ENCODE data around the gene PSMD2.
A peak's percentile ranks its signal among the peaks of the same experiment; 100 is the strongest.

The PSMD2 gene

DNA sequence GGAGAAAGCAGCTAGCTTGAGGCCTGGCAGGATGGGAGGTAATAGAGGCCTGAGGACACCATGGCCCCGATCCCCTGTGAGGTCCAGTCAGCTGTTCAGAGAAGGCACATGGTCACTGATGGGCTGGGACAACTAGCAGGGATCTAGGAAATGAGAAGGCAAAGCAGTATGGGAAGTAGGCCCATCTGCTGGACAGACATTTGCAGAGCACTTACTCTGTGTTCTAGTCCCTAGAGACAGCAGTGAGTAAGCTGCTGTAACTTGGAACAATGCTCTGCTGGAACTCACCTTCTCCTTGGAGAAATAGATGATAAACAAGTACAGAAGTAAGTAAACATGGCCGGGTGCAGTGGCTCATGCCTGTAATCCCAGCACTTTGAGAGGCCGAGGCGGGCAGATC lies 16.1 kb upstream of the PSMD2 start:
- no peak for DNase-seq (ENCODE audit: low read depth)

DNA sequence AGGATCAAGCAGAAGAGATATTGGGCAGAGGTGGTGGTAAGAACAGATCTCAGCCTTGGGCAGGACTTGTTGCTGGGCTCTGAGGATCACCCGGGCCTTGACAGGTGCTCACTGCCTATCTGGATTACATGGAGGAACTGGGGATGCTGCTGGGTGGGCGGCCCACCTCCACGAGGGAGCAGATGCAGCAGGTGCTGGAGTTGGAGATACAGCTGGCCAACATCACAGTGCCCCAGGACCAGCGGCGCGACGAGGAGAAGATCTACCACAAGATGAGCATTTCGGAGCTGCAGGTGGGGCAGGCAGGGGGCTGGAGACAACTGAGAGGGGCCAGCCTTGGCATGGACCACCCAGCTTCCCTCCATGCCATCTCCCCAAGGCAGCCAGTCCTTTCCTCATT lies 15.4 kb upstream of the PSMD2 start:
- DNase-seq (ENCODE audit: low read depth): no peak

DNA sequence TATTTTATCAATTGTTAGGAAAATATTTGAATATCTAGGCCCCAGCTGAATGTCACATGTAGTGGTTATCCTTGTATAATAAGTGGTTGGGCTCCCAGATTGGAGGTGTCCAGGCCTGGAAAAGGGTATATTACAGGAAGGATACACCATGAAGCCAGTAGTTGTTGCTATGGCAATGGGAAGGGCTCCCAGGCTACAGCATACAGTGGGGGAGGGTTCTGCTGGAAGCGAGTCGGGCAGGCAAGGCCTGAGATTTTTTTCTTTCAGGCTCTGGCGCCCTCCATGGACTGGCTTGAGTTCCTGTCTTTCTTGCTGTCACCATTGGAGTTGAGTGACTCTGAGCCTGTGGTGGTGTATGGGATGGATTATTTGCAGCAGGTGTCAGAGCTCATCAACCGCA lies 14.3 kb upstream of the PSMD2 start:
- no peak for DNase-seq (ENCODE audit: low read depth)

DNA sequence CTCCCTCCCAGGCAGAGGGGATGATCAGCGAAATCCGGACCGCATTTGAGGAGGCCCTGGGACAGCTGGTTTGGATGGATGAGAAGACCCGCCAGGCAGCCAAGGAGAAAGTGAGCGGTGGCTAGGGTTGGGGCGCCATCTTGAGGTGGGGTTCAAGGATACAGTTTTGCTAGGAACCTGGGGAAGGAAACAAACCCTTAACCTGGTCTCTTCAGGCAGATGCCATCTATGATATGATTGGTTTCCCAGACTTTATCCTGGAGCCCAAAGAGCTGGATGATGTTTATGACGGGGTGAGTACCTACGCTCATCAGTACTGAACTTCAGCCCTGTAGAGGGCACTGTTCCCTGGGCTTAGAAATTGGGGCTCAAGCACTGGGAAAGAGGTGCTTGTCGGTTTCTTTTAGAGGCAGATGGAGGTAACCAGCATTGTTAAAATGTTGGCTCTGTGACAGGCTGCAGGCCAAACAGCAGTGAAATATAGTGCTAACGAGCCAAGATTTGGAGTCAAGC lies 9.6 kb upstream of the PSMD2 start:
- peak; percentile 60 for DNase-seq (ENCODE audit: low read depth)

DNA sequence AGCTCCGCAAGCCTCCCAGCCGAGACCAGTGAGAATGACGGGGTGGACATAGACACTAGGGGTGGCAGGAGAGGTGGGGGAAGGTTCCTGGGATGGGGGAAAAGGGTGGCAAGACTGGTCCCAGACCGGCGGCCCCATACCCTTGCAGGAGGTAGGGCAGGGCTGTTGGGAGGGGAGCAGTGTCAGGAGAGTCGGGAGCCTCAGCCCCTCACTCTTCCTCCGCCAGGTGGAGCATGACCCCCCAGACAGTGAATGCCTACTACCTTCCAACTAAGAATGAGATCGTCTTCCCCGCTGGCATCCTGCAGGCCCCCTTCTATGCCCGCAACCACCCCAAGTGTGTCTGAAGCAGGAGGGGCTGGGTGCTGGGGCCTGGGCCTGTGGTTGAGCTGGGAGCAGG lies 8.7 kb upstream of the PSMD2 start:
- no peak for DNase-seq (ENCODE audit: low read depth)

DNA sequence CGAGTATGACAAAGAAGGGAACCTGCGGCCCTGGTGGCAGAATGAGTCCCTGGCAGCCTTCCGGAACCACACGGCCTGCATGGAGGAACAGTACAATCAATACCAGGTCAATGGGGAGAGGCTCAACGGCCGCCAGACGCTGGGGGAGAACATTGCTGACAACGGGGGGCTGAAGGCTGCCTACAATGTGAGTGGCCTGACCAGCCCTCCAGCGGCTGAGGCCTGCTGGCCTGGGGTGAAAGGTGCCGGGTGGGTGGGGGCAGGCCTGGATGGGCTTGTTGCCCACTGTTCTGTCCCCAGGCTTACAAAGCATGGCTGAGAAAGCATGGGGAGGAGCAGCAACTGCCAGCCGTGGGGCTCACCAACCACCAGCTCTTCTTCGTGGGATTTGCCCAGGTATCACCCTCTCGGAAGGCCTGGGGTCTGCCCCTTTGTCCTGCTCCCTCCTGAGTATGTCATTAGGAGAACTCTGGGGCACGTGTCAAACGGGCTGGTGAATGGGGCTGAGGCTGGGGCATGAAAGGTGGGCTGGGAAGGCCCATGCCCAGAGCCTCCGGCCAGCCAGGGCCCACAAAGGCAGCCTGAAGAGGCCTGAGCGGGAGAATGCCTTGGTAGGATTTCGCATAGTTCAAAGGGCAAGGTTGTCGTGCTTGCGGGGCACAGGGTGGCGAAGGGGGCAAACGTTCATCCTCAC lies 7.8 kb upstream of the PSMD2 start:
- no peak for DNase-seq (ENCODE audit: low read depth)

DNA sequence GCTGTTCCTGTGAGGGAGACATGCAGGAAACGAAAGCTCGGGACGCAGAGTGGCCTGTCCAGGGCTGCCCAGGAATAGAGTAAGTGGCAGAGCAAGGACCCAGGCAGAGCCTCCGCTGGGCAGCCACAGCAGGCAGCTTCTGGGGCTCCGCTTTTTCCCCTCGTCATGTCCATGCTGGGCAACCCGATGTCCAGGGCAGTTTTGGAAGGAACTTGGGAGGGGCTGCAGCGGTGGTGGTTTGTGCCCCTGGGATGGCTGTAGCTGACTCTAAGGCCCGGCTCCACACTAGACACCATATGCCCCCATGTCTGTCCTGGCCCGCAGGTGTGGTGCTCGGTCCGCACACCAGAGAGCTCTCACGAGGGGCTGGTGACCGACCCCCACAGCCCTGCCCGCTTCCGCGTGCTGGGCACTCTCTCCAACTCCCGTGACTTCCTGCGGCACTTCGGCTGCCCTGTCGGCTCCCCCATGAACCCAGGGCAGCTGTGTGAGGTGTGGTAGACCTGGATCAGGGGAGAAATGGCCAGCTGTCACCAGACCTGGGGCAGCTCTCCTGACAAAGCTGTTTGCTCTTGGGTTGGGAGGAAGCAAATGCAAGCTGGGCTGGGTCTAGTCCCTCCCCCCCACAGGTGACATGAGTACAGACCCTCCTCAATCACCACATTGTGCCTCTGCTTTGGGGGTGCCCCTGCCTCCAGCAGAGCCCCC lies 7.1 kb upstream of the PSMD2 start:
- no peak for DNase-seq (ENCODE audit: low read depth)

DNA sequence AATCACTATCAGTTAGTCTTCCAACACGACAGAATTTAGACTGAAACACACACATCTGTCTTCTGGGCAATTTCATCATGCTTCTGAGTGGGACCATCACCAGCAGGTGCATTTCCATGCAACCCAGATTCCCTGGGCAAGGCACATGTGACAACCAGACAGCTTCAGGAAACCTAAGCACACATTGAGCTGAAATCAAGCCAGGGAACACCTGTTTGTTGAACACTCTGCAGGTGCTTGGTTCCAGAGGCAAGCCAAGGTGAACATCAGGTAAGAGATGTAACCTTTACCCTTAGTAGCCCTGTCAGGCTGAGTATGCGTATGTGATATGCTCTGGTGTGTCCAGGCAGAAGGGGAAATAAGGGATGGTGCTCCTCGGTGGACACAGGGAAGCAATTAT lies 3.3 kb upstream of the PSMD2 start:
- DNase-seq (ENCODE audit: low read depth): no peak

DNA sequence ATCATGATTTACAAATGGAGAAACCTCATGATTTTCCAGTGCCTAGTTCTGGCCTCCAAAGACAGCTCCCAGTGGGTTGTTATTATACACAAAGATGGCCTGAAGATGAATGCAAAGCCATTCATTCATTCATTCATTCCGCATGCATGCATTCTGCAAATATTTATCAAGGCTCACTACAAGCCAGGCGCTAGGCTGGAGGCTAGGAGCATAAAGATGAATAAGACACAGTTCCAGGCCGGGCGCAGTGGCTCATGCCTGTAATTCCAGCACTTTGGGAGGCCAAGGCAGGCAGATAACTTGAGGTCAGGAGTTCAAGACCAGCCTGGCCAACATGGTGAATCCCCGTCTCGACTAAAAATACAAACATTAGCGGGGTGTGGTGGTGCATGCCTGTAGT lies 2.4 kb upstream of the PSMD2 start:
- DNase-seq (ENCODE audit: low read depth): no peak

DNA sequence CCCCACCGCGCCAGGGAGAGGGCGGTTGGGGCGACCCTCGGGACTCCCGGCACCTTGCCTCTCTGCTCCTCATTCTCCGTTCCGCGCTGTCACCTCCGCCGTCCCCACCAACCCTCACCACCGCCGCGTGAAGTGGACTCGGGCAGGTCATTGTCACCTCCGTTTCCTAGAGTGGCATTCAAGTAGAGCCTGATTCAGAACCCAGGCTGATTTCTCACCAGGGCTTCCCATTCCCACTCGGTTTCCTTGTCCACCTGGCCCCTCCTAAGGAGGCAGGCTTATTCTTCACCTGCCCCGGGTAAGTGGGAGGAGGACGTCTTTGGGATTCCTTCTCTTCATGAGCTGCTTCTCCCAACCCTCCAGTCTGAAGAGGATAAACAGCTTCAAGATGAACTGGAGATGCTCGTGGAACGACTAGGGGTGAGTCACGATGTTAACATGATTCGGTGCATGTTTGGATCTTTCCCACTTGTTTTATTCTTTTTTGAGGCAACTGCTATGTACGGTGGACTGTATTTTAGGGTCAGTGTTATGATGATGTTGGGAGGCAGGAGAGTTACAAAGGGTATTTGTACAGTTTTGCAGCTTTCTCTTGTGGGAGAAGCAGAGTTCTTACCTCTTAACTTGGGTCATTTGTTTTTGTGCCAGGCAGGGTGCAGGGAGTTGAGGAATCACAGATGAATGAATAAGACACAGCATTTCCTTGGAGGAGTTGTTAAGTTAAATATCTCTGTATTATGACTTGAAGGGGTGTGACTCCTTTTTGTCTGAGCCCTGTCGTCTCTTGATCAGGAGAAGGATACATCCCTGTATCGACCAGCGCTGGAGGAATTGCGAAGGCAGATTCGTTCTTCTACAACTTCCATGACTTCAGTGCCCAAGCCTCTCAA lies 692 bp downstream of the PSMD2 start:
- DNase-seq (ENCODE audit: low read depth): no peak

DNA sequence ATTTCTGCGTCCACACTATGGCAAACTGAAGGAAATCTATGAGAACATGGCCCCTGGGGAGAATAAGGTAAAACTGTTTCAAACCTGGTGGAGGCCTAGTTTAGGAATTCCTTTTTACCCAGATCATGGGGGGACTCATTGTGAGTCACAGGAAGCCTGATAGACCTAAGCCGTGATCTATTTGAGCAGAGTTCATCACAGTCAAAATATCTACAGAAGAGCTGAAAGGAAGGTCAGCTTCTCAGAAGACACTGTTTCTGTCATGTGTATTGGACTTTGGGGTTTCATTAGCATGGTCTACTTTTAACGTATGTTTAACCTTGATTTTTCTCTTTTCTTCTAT lies 1.3 kb downstream of the PSMD2 start:
- DNase-seq (ENCODE audit: low read depth): no peak

DNA sequence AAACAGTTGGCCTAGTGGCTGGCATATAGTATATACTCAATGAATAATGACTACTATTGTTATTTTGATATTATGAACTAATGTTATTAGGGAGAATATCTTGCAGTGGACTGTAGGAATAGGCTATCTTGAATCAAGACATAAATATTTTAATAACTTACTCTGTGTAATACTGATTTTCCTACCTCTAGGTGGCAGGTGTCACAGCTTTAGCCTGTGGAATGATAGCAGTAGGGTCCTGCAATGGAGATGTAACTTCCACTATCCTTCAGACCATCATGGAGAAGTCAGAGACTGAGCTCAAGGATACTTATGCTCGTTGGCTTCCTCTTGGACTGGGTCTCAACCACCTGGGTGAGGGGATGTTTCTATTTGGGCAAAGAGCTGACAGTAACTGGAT lies 6.5 kb downstream of the PSMD2 start:
- DNase-seq (ENCODE audit: low read depth): no peak

DNA sequence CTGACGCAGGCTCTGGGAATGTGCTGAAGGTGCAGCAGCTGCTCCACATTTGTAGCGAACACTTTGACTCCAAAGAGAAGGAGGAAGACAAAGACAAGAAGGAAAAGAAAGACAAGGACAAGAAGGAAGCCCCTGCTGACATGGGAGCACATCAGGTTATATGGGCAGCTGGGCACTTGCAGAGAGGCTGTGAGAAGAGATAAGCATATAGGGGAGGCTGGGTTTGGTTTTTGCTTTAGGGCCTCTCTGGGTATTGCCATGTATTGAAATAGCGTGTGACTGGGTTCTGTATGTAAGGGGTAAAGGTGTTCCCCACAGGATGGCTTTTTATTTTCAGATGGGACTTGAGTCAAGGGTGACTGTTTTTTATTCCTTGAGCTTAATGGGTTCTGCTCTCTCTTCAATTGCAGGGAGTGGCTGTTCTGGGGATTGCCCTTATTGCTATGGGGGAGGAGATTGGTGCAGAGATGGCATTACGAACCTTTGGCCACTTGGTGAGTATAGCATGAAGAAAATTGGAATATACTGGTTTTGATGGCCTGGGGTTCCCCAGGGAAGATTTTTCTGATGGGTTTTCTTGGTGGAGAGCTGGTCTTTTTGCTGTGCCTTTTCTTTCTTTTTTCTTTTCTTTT lies 7.4 kb downstream of the PSMD2 start:
- DNase-seq (ENCODE audit: low read depth): no peak

DNA sequence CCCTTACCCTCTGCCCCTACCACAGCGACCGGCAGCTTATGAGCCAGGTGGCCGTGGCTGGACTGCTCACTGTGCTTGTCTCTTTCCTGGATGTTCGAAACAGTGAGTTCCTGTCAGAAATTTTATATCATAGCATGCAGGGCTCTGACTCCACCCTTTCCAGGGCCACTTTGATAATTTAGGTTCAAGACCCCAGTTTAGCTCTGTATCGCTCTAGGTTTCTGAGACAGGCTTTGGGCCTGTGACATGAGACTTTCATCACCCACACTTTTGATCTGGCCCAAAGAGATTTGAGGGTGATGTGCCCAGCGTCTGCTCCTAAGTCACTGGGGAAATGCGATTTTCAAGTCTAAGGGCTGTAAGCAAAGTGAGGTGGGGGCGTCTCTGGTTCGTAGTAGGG lies 8.9 kb downstream of the PSMD2 start:
- no peak for DNase-seq (ENCODE audit: low read depth)

DNA sequence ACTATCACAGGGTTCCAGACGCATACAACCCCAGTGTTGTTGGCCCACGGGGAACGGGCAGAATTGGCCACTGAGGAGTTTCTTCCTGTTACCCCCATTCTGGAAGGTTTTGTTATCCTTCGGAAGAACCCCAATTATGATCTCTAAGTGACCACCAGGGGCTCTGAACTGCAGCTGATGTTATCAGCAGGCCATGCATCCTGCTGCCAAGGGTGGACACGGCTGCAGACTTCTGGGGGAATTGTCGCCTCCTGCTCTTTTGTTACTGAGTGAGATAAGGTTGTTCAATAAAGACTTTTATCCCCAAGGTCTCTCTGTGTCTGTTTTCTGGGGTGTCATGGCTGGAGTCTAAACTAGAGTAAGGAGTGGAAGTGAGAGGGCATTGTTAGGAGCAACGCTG lies 9.7 kb downstream of the PSMD2 start:
- no peak for DNase-seq (ENCODE audit: low read depth)

DNA sequence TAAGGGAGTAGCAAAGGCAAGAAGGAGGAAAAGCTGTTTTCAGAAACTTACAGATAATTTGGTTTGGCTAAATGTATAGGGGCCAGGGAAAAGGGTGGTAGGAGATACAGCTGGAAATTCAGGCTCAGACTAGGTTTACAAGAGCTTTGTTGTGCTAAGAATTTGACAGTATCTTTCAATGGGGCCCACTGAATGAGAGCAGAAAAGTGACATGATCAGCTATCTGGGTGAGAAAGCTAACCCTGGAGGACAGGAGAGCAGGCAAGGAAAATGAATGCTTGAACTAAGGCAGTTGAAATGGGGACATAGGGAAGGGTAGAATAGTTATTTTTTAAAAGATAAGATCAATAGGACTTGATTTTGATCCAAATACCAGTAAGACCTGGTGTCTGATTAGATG lies 12.6 kb downstream of the PSMD2 start:
- DNase-seq (ENCODE audit: low read depth): no peak

DNA sequence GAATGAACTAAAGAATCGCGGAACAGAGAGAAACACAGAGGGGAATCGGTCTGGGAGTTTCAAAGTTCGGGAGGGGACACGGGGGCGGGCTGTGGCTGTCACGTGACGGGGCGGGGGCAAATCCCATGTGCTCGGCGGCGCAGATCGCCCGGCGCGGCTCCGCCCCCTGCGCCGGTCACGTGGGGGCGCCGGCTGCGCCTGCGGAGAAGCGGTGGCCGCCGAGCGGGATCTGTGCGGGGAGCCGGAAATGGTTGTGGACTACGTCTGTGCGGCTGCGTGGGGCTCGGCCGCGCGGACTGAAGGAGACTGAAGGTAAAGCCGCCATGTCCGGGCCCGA lies 15.3 kb downstream of the PSMD2 start, which contains the start of gene EIF4G1:
Gene EIF4G1 (plus strand): TSS at position 244 of the 337 bp plus-strand sequence. CDS start 1,191 bp downstream, outside the sequence.
- peak; percentile 91 for DNase-seq (ENCODE audit: low read depth)

DNA sequence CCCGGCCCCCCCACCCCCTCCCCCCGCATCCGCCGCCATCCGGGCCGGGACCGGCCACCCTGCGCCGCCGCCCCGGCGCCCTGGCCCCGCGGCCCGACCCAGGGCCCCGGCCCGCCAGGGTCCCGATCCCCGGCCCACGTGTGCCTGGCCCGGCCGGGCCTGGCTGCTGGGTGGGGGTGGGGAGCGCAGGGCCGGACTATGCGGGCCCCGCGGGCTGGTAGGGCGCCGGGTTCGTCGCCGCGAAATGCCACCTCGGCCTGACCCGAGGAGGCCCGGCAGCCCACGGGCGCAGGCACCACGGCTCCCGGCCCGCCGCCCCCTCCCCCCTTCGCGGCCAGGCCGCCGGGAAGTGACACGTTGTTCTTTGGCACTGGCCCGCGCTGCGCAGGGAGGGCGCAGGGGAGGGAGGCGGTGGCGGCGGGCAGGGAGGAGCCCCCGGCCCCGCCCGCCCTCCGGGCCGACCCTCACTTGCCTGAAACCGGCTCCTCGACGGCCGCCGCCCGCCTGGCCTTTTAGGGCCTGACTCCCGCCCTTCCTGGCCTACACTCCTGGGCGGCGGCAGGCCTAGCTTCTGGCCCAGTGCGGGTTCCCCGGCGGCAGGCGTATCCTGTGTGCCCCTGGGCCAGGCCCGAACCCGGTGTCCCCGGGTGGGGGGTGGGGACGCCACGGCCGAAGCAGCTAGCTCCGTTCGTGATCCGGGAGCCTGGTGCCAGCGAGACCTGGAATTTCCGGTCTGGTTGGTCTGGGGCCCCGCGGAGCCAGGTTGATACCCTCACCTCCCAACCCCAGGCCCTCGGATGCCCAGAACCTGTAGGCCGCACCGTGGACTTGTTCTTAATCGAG lies 15.9 kb downstream of the PSMD2 start:
- peak; percentile 39 for DNase-seq (ENCODE audit: low read depth)

DNA sequence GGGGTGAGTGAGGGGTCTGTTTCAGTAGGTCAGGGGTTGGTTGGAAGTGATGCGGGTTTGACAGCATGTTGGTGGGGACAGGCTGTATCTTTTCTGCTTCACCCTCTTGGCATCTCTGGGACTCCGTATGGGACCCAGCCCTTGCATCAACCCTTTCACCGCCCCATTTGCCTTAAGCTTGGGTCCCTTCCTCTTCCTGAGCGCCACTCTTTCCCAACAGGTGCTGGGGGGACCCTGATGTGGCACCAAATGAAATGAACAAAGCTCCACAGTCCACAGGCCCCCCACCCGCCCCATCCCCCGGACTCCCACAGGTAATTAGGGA lies 16.5 kb downstream of the PSMD2 start:
- DNase-seq (ENCODE audit: low read depth): no peak

DNA sequence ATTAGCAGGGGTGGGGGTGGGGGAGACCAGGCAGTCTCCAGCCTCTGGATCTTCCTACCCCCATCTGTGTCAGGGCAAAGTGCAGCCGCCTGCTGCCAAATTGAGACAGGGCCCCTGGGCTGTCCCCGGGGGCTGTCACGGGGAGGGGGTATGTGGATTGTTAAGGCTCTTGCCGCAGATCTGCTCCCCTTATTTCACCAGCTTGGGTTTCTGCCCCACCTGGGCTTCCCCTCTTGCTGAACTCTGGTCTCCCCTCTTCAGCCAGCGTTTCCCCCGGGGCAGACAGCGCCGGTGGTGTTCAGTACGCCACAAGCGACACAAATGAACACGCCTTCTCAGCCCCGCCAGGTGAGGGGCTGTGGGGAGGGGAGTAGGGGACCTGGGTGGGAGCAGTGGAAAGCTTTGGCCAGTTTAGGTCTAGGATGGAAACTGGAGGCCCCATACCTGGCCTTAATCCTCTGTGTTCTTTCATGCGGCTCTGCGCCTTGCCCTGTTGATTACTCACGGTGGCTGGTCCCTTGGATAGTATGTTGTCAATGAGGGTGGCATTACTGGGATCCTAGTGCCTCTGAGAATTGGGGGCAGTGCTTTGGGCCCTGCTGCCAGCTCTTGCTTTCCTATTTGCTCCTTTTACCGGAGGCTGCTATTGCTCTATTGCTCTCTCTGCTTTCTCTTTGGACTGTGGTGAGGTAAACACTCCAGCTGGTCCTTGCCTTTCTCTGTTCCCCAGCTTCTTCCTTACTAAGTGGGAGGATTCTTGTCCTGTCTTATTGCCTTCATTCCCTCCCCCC lies 17.0 kb downstream of the PSMD2 start:
- DNase-seq (ENCODE audit: low read depth): no peak

DNA sequence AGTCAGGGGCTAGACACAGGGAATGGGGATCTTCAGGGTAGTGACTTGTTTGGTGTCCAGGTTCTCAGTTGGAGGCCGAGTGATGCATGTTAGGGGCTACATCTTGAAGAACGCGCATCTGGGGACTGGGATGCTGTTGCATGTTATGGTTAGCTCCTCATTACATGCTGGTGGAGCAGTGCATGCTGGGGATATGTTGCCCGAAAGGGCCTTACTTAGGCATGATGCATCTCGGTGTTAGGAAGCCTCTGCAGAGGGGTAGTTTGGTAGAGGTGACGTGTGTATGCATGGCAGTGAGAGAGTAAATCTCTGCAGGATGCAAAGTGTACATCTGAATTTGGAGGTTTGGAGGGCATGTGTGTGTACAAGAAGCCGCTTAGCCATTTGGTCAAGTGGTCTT lies 17.8 kb downstream of the PSMD2 start:
- no peak for DNase-seq (ENCODE audit: low read depth)
